Caco-2 (cell line): ENCODE data around the gene SLC12A8. TPM values are rescaled to one million over a fixed set of nuclear protein-coding genes. Genes with fewer than 3 reads are reported as not detected.

Experiments
- BruUV-seq: library from RNA; stranded (reverse); fragments of 400-500 nt; replicated peaks from 2 replicates; lab custom pipeline; 2021; lab: Mats Ljungman, UMichigan
- CTCF ChIA-PET: fragments of 300-600 bp; sonication (Branson Sonifier 250); formaldehyde crosslinking; loops from one replicate; lab custom pipeline; 2022; ENCODE audit warnings: antibody characterized with exemption; lab: Charles Lee
- POLR2A ChIA-PET: fragments of 300-600 bp; sonication (Branson Sonifier 250); formaldehyde crosslinking; loops from one replicate; lab custom pipeline; 2022; ENCODE audit warnings: antibody characterized with exemption; lab: Charles Lee
- DNase-seq, 2 experiments: peaks; one replicate each; pipeline versions ENCODE4 v3.0.0 to v3.0.0-alpha.2; 2020 to 2022
- H3K27me3 ChIP-seq: replicated peaks from 2 replicates; pipeline ENCODE4 v1.6.0; 2011; ENCODE audit warnings: low read length; ENCODE audit not compliant: control insufficient read depth, insufficient read depth
- H3K36me3 ChIP-seq: 2 replicates; pipeline ENCODE4 v1.5.1; 2011; ENCODE audit warnings: low read length; ENCODE audit not compliant: control insufficient read depth, insufficient read depth
- H3K4me1 ChIP-seq: fragments of 250-450 bp; sonication (Bioruptor Pico); 2 replicates; pipeline ENCODE4 v1.5.1; 2020; ENCODE audit warnings: mild to moderate bottlenecking
- H3K4me3 ChIP-seq: 2 replicates; pipeline ENCODE4 v1.5.1; 2011; ENCODE audit warnings: low read depth, mild to moderate bottlenecking, control low read depth, low read length
- H3K9me3 ChIP-seq: fragments of 250-450 bp; sonication (Bioruptor Pico); 2 replicates; pipeline ENCODE4 v1.5.1; 2020; ENCODE audit warnings: mild to moderate bottlenecking, moderate library complexity
- H3K27ac Mint-ChIP-seq: one replicate; pipeline ENCODE4 v1.8.0; 2022; ENCODE audit warnings: mixed read lengths; ENCODE audit not compliant: unreplicated experiment
- H3K27me3 Mint-ChIP-seq: one replicate; pipeline ENCODE4 v1.8.0; 2022; ENCODE audit warnings: mixed read lengths; ENCODE audit not compliant: insufficient read depth, unreplicated experiment
- H3K36me3 Mint-ChIP-seq: one replicate; pipeline ENCODE4 v1.8.0; 2022; ENCODE audit warnings: mild to moderate bottlenecking, mixed read lengths; ENCODE audit not compliant: insufficient read depth, unreplicated experiment
- H3K4me1 Mint-ChIP-seq: one replicate; pipeline ENCODE4 v1.8.0; 2022; ENCODE audit warnings: low read depth, mixed read lengths; ENCODE audit not compliant: unreplicated experiment
- H3K4me3 Mint-ChIP-seq: one replicate; pipeline ENCODE4 v1.8.0; 2022; ENCODE audit warnings: mild to moderate bottlenecking, moderate library complexity, mixed read lengths; ENCODE audit not compliant: unreplicated experiment
- H3K9me3 Mint-ChIP-seq: one replicate; pipeline ENCODE4 v1.8.0; 2022; ENCODE audit warnings: mixed read lengths; ENCODE audit not compliant: unreplicated experiment
- CTCF ChIP-seq, 2 experiments: fragments of 200-600 bp in 1 of 2; IDR thresholded peaks; 1 replicate in 1 of 2; 2 replicates in 1 of 2; pipeline versions ENCODE4 v1.5.1 to v1.8.0; 2011 to 2022; ENCODE audit warnings: antibody characterized with exemption in 1 of 2, control low read depth in 1 of 2, inconsistent platforms in 1 of 2, low read depth in 1 of 2, low read length in 1 of 2, mild to moderate bottlenecking in 1 of 2, moderate library complexity in 1 of 2; ENCODE audit not compliant: insufficient read depth in 1 of 2, severe bottlenecking in 1 of 2, unreplicated experiment in 1 of 2
- intact Hi-C: fragments of 100-400 bp; cut with micrococcal nuclease; formaldehyde crosslinking; loops from one replicate; pipeline ENCODE4 v1.10.0; 2022; ENCODE audit not compliant: unreplicated experiment
- total RNA-seq: library from RNA; stranded (reverse); gene quantifications from 2 replicates; pipeline ENCODE4 v1.2.3, GENCODE V29; 2022

Gene SLC12A8
- total RNA-seq, 1 experiment from 2014 or later = 23.3 TPM

DNA sequence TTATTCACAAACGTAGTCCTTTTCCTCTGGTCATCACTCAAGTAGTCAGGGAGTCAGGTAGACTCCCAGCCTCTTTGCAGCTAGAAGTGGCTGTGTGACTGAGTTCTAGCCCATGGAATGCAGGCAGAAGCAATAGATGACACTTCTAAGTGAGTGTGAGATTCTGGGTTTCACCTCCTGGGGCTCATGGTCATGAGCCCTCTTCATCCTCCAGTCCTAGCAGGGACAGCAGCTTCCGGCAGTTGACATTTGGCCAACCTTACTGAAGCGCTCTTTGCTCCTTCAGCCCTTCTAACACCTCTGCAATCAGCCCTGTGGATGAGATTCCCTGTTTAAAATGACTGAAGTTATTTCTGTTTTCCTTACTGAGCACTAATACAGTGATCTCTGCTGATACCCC, 21.8 kb downstream of the SLC12A8 start:
- DNase-seq = no peak
- CTCF ChIA-PET = no interaction called here
- intact Hi-C loops = no loop called here
- Histone ChIP-seq H3K36me3 (peaks cover 2% of the 10 kb centered on the region), H3K4me3 (no peak overlapping the region), H3K27me3 (no peaks in the 10 kb centered on the region), H3K9me3 (no peaks in the 10 kb centered on the region), H3K4me1 (no peaks in the 10 kb centered on the region)
- H3K4me3 Mint-ChIP-seq = no peak overlapping the region
- no peak overlapping the region for H3K27ac Mint-ChIP-seq
- POLR2A ChIA-PET = no interaction called here
- H3K9me3 Mint-ChIP-seq = no peaks in the 10 kb centered on the region
- peaks cover 13% of the 10 kb centered on the region for H3K36me3 Mint-ChIP-seq
- no peaks in the 10 kb centered on the region for H3K27me3 Mint-ChIP-seq
- no TSS peak for BruUV-seq
- no peaks in the 10 kb centered on the region for H3K4me1 Mint-ChIP-seq
- TF ChIP-seq CTCF (IDR thresholded peaks at IDR 0.05; ENCODE audit: insufficient read depth in 1 of 2, low read depth in 1 of 2, low read length in 1 of 2, severe bottlenecking in 1 of 2, unreplicated experiment in 1 of 2) = no peak

- H3K4me3 Mint-ChIP-seq = no peak overlapping the region
- Histone ChIP-seq H3K4me1 (no peaks in the 10 kb centered on the region), H3K27me3 (no peaks in the 10 kb centered on the region), H3K9me3 (no peaks in the 10 kb centered on the region), H3K4me3 (no peak overlapping the region), H3K36me3 (peaks cover 2% of the 10 kb centered on the region)
- no TSS peak for BruUV-seq
- H3K4me1 Mint-ChIP-seq = no peaks in the 10 kb centered on the region
- no peaks in the 10 kb centered on the region for H3K27me3 Mint-ChIP-seq
- no peak overlapping the region for H3K27ac Mint-ChIP-seq
- ChIA-PET CTCF (no interaction called here), POLR2A (no interaction called here)
- DNase-seq = no peak
- intact Hi-C loops = no loop called here
- H3K36me3 Mint-ChIP-seq = peaks cover 23% of the 10 kb centered on the region
- TF ChIP-seq CTCF (IDR thresholded peaks at IDR 0.05; ENCODE audit: insufficient read depth in 1 of 2, low read depth in 1 of 2, low read length in 1 of 2, severe bottlenecking in 1 of 2, unreplicated experiment in 1 of 2) = no peak
- H3K9me3 Mint-ChIP-seq = no peaks in the 10 kb centered on the region
Measured at GRCh38 chr3:125189378-125190165, 23.0 kb downstream of the SLC12A8 start.

DNA sequence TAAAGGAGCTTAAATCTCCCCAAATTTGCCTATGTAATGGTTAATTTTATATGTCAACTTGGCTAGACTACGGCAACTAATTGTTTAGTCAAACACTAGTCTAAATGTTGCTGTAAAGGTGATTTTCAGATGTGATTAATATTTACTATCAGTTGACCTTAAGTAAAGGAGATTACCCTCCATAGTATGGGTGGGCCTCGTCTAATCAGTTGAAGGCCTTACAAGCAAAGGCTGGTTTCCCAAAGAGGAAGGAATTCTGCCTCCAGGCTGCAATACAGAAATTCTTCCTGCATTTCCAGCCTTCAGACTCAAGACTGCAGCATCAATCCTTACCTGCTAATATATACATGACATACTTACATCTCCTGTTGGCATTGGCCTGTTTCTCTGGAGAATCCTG, 23.6 kb downstream of the SLC12A8 start:
- DNase-seq = no peak
- Mint-ChIP-seq H3K27ac (no peak overlapping the region), H3K4me1 (no peaks in the 10 kb centered on the region), H3K36me3 (peaks cover 27% of the 10 kb centered on the region), H3K27me3 (no peaks in the 10 kb centered on the region), H3K4me3 (no peak overlapping the region), H3K9me3 (no peaks in the 10 kb centered on the region)
- Histone ChIP-seq H3K4me3 (no peak overlapping the region), H3K4me1 (no peaks in the 10 kb centered on the region), H3K9me3 (no peaks in the 10 kb centered on the region), H3K36me3 (peaks cover 2% of the 10 kb centered on the region), H3K27me3 (no peaks in the 10 kb centered on the region)
- BruUV-seq = no TSS peak
- POLR2A ChIA-PET = no interaction called here
- intact Hi-C loops = no loop called here
- CTCF ChIA-PET = no interaction called here
- no peak for TF ChIP-seq CTCF (IDR thresholded peaks at IDR 0.05; ENCODE audit: insufficient read depth in 1 of 2, low read depth in 1 of 2, low read length in 1 of 2, severe bottlenecking in 1 of 2, unreplicated experiment in 1 of 2)
